GM21381 (cell line): ENCODE results near the gene KCTD21.

Experiments used
- ATAC-seq: cut with Tn5 transposase; IDR thresholded peaks from one replicate; pipeline ENCODE4 v1.9.1; 2021; ENCODE audit warnings: mild to moderate bottlenecking, moderate library complexity; ENCODE audit not compliant: unreplicated experiment

The KCTD21 gene

GRCh38 chr11:78147807-78148206 is 40.6 kb downstream of the KCTD21 start:
- no peak for ATAC-seq

DNA sequence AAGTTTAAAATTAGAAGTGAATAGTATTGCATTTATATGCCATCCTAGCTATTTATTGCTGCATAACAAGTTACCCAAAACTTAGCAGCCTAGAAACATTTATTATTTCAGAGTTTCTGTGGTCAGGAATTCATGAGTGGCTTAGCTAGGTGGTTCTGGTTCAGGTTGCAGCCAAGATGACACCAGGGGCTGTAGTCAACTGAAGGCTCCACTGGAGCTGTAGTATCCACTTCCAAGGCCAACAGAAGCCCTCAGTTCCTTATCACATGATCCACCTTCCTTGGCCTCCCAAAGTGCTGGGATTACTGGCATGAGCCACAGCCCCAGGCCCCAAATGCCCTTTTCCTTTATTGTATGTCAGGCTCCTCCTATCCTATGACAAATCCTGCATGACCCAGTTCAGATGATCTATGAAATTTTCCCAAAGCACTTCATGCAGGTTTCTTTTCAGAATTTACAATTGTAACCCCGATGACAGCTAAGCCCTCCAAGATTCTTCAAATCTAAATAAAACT is 42.9 kb downstream of the KCTD21 start:
- no peak for ATAC-seq

- ATAC-seq = no peak
These were observed 47.9 kb downstream of the KCTD21 start for GRCh38 chr11:78140392-78141077.

DNA sequence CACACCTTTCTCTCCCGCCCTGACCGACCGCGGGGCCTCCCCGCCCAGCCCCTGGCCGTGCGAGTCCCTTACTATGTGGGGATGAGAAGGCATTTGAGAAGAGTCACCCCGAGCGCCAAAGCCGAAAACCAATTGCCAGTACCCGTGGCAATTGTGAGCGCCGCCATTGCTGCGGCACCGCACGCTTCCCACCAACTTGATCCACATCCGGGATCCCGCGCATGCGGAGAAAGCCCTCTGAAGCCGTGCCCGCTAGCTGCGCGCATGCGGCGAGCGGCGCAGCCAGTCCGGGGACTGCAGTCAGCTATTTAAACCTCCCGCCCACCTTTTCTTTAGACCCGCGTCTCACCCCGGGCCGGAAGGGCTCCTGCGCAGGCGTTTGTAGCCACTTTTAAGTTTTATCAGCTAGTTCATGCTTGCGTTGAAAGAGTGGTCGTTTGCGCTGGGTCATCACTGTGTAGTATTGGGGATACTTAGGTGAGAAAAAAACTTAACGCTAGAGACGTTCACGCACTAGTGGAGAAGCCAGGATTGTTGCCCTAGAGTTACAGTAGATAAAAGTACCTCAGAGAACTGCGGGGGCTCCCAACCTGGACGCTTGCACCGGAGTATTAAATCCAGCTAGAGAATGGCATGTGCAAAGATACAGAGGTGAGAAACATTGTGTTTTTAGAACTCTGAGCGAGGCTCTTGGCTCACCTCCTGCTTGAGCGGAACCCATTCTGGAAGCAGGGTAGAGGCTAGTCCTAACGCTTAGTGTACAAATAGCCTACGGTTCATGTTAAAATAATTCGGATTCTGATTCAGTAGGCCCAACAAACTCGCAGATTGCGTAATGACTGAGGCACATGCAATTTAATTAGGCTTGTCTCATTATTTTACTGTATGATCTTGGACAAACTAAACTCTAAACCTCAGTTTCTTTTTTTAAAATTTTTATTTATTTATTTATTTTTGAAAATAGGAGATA is 48.7 kb downstream of the KCTD21 start, which contains the start of gene ALG8:
Gene ALG8, minus strand, starts transcription at position 205 of the 970 bp plus-strand sequence. Its CDS starts 38 bp downstream, at position 167.
- ATAC-seq = peak; percentile 92

GRCh38 chr11:78138694-78139421 is 49.6 kb downstream of the KCTD21 start:
- peak; percentile 27 for ATAC-seq

GRCh38 chr11:78138291-78138690 is 50.1 kb downstream of the KCTD21 start:
- ATAC-seq = no peak

DNA sequence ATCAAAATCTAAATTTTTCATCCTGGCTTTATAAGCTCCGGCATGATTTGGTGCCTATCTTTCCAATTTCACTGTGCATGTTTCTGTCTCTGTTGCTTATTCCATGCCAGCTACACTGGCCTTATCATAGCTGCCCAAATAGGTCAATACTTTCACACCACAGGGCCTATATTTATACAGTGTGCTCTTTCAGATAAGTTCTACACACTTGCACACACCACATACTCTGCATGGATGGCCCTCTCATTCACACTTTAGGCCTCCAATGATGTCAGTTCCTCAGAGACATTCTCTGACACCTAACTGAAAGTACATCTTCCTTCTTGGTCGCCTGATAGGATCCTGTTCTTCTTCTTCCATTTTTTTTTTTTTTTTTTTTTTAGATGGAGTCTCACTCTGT is 56.0 kb downstream of the KCTD21 start:
- ATAC-seq = no peak

- no peak for ATAC-seq
These were observed 56.5 kb downstream of the KCTD21 start for GRCh38 chr11:78131956-78132355.

- no peak for ATAC-seq
These were observed 61.0 kb downstream of the KCTD21 start for GRCh38 chr11:78127403-78127802.
